ENCODE results near the gene TRPM8.

- TF ChIP-seq CTCF (IDR thresholded peaks at IDR 0.05; ENCODE audit: poor library complexity) (no peak), EZH2phosphoT487 (IDR thresholded peaks at IDR 0.05; ENCODE audit: low read depth, severe bottlenecking, unreplicated experiment) (no peak)
Observed at GRCh38 chr2:233938676-233939370, 21.6 kb downstream of the TRPM8 start.
